ENCODE measurements around the gene SMIM21. TPM values are rescaled to one million over a fixed set of nuclear protein-coding genes. Genes with fewer than 3 reads are reported as not detected.
A peak's percentile ranks its signal among the peaks of the same experiment; 100 is the strongest.

The SMIM21 gene
- polyA plus RNA-seq, 3 donors: not detected

- Mint-ChIP-seq H3K27me3 (ENCODE audit: low read depth in 3 of 3) (peaks cover 0 to 2% (median 2%) of the 10 kb centered on the region in 3 donors), H3K9me3 (peaks cover 0 to 3% (median 2%) of the 10 kb centered on the region in 7 donors), H3K4me3 (no peak overlapping the region), H3K27ac (peak overlapping the region in 2 of 7 donors; percentile 23 to 47), H3K36me3 (no peaks in the 10 kb centered on the region), H3K4me1 (no peaks in the 10 kb centered on the region)
- DNase-seq: no peak
- Histone ChIP-seq H3K4me2 (replicated peaks; ENCODE audit: extremely low read depth, low read length, poor library complexity, severe bottlenecking) (no peak overlapping the region), H3K79me2 (ENCODE audit: insufficient read depth, low read length) (no peaks in the 10 kb centered on the region), H3K27me3 (ENCODE audit: control insufficient read depth in 2 of 2, insufficient read depth in 2 of 2, low read length in 2 of 2) (no peaks in the 10 kb centered on the region), H3K4me1 (ENCODE audit: control insufficient read depth in 1 of 2, insufficient read depth in 2 of 2, low read length in 2 of 2) (no peaks in the 10 kb centered on the region), H4K20me1 (ENCODE audit: insufficient read depth, low read length) (no peaks in the 10 kb centered on the region), H3K9me3 (replicated peaks in 1 of 2; ENCODE audit: control insufficient read depth in 1 of 2, insufficient read depth in 1 of 2, low read length in 2 of 2) (peaks cover 0 to 4% of the 10 kb centered on the region in 2 donors), H2AFZ (ENCODE audit: insufficient read depth, low read depth, low read length, poor library complexity, severe bottlenecking) (no peak overlapping the region), H3K36me3 (replicated peaks in 1 of 2; ENCODE audit: control insufficient read depth in 1 of 2, insufficient read depth in 2 of 2, low read length in 2 of 2) (no peaks in the 10 kb centered on the region), H3K9ac (ENCODE audit: insufficient read depth, low read length, poor library complexity, severe bottlenecking) (no peak overlapping the region), H3K27ac (ENCODE audit: low read depth in 1 of 2, low read length in 2 of 2) (no peak overlapping the region), H3K4me3 (replicated peaks in 1 of 3; ENCODE audit: low read depth in 2 of 3, low read length in 3 of 3) (no peak overlapping the region)
- TF ChIP-seq, protein P1, sequence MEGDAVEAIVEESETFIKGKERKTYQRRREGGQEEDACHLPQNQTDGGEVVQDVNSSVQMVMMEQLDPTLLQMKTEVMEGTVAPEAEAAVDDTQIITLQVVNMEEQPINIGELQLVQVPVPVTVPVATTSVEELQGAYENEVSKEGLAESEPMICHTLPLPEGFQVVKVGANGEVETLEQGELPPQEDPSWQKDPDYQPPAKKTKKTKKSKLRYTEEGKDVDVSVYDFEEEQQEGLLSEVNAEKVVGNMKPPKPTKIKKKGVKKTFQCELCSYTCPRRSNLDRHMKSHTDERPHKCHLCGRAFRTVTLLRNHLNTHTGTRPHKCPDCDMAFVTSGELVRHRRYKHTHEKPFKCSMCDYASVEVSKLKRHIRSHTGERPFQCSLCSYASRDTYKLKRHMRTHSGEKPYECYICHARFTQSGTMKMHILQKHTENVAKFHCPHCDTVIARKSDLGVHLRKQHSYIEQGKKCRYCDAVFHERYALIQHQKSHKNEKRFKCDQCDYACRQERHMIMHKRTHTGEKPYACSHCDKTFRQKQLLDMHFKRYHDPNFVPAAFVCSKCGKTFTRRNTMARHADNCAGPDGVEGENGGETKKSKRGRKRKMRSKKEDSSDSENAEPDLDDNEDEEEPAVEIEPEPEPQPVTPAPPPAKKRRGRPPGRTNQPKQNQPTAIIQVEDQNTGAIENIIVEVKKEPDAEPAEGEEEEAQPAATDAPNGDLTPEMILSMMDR (IDR thresholded peaks at IDR 0.05): no peak
- WGBS (ENCODE audit: insufficient coverage): 87% methylated on average over 13 of the region's 17 CpGs
- intact Hi-C loops (cut with micrococcal nuclease): no loop called here
These were observed 58.3 kb downstream of the SMIM21 start for GRCh38 chr18:75369026-75369721.

GRCh38 chr18:75365837-75366236, 61.7 kb downstream of the SMIM21 start:
- intact Hi-C loops (cut with micrococcal nuclease): no loop called here
- Histone ChIP-seq H3K4me3 (replicated peaks in 1 of 3; ENCODE audit: low read depth in 2 of 3, low read length in 3 of 3) (no peak overlapping the region), H3K27ac (ENCODE audit: low read depth in 1 of 2, low read length in 2 of 2) (no peak overlapping the region), H3K27me3 (ENCODE audit: control insufficient read depth in 2 of 2, insufficient read depth in 2 of 2, low read length in 2 of 2) (no peaks in the 10 kb centered on the region), H3K79me2 (ENCODE audit: insufficient read depth, low read length) (no peaks in the 10 kb centered on the region), H3K36me3 (replicated peaks in 1 of 2; ENCODE audit: control insufficient read depth in 1 of 2, insufficient read depth in 2 of 2, low read length in 2 of 2) (no peaks in the 10 kb centered on the region), H3K4me1 (ENCODE audit: control insufficient read depth in 1 of 2, insufficient read depth in 2 of 2, low read length in 2 of 2) (no peaks in the 10 kb centered on the region), H4K20me1 (ENCODE audit: insufficient read depth, low read length) (no peaks in the 10 kb centered on the region), H3K9ac (ENCODE audit: insufficient read depth, low read length, poor library complexity, severe bottlenecking) (no peak overlapping the region), H3K9me3 (replicated peaks in 1 of 2; ENCODE audit: control insufficient read depth in 1 of 2, insufficient read depth in 1 of 2, low read length in 2 of 2) (no peaks in the 10 kb centered on the region), H3K4me2 (replicated peaks; ENCODE audit: extremely low read depth, low read length, poor library complexity, severe bottlenecking) (no peak overlapping the region), H2AFZ (ENCODE audit: insufficient read depth, low read depth, low read length, poor library complexity, severe bottlenecking) (no peak overlapping the region)
- Mint-ChIP-seq H3K4me1 (no peaks in the 10 kb centered on the region), H3K9me3 (peaks cover 0 to 2% (median 0%) of the 10 kb centered on the region in 7 donors), H3K4me3 (no peak overlapping the region), H3K27me3 (ENCODE audit: low read depth in 3 of 3) (peaks cover 0 to 2% (median 2%) of the 10 kb centered on the region in 3 donors), H3K36me3 (no peaks in the 10 kb centered on the region), H3K27ac (no peak overlapping the region)
- TF ChIP-seq, protein P1 (IDR thresholded peaks at IDR 0.05): peak; percentile 14
- no CpG with 5 or more reads among the region's 1 CpG for WGBS (ENCODE audit: insufficient coverage)
- no peak for DNase-seq
